ENCODE data around the gene RPS24. TPM values are rescaled to one million over a fixed set of nuclear protein-coding genes. Genes with fewer than 3 reads are reported as not detected.

RPS24 gene
- total RNA-seq, 1 donor from 2014 or later, result 1,414 TPM

GRCh38 chr10:78038105-78038504 is 4.4 kb downstream of the RPS24 start:
- peaks cover 55% of the 10 kb centered on the region for H3K4me1 Mint-ChIP-seq
- H3K9me3 Mint-ChIP-seq, result no peaks in the 10 kb centered on the region
- no peak overlapping the region for H3K27ac Mint-ChIP-seq
- no peak for TF ChIP-seq CTCF (IDR thresholded peaks at IDR 0.05; ENCODE audit: unreplicated experiment)
- DNase-seq (ENCODE audit: low spot score in 2 of 2, unreplicated experiment in 2 of 2), result no peak
- no peak overlapping the region for H3K4me3 Mint-ChIP-seq
- no peaks in the 10 kb centered on the region for H3K27me3 Mint-ChIP-seq (ENCODE audit: low read depth)
- peaks cover 33% of the 10 kb centered on the region for H3K36me3 Mint-ChIP-seq

GRCh38 chr10:78038791-78039547 is 5.3 kb downstream of the RPS24 start:
- H3K27me3 Mint-ChIP-seq (ENCODE audit: low read depth), result no peaks in the 10 kb centered on the region
- H3K4me1 Mint-ChIP-seq, result peaks cover 64% of the 10 kb centered on the region
- DNase-seq (ENCODE audit: low spot score in 2 of 2, unreplicated experiment in 2 of 2), result no peak
- peak overlapping the region; percentile 31 for H3K27ac Mint-ChIP-seq
- no peak overlapping the region for H3K4me3 Mint-ChIP-seq
- H3K9me3 Mint-ChIP-seq, result no peaks in the 10 kb centered on the region
- peaks cover 33% of the 10 kb centered on the region for H3K36me3 Mint-ChIP-seq
- TF ChIP-seq CTCF (IDR thresholded peaks at IDR 0.05; ENCODE audit: unreplicated experiment), result no peak

DNA sequence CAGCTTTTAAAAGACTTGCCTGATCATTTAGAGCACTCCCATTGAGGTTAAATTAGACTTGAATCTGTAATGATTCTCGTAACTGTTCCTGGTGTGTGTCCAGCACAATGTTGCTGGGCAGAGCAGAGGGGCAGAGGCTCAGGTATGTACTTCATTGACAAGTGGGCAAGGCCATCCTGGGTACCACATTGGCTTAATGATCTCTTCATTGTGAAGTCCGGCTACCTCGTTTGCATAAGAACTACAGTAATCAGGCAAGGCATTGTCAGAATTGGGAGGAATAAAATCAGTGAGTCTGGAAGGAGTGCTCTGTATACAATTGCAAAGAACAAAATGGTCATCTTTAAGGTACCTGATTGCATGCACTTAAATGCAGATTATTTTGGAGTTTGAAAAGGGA is 6.1 kb downstream of the RPS24 start:
- TF ChIP-seq CTCF (IDR thresholded peaks at IDR 0.05; ENCODE audit: unreplicated experiment), result no peak
- Mint-ChIP-seq H3K27ac (peak overlapping the region; percentile 1), H3K4me1 (peaks cover 67% of the 10 kb centered on the region), H3K27me3 (ENCODE audit: low read depth) (no peaks in the 10 kb centered on the region), H3K9me3 (no peaks in the 10 kb centered on the region), H3K36me3 (peaks cover 33% of the 10 kb centered on the region), H3K4me3 (no peak overlapping the region)
- DNase-seq (ENCODE audit: low spot score in 2 of 2, unreplicated experiment in 2 of 2), result no peak

DNA sequence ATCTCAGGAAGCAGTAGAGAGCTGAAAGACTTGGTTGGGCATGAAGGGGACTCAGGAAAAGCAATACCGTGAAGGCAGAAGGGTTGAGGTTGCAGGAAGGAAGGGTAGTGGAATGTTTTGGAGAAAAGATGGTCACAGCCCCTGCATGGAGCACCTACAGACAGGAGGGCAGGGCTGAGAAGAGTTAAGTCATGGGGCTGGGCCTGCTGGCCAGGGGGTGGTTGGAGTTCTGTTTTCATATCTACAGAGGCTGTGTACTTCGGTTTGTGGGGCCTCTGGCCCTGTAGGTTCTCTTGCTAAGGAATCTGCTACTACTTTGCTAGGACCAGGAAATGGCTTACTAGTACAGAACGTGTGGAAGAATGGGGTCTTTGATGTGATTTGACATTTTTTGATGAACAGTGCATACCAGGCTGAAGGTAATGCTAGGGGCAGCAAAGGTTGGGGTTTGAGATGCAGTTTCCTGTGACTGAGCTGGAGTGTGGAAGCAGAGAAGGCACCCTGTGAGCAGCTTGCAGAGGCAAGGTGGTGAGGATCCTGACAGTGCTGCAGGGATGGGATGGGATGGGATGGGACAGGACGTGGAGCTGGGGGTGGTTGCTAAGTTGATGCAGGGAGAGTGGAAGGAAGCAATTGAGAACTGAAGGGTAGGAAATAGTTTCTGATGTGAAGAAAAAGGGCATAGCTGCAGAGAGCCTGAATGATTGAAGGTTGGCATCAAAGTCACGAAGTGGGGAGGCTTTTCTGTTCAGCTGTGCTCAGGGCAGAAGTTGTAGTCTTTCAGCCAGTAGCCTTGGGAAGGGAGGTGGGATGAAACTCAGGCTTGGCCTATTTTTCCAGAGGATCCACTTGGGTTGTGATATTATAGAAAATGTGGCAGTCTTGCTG is 7.8 kb downstream of the RPS24 start:
- H3K4me3 Mint-ChIP-seq, result no peak overlapping the region
- H3K27me3 Mint-ChIP-seq (ENCODE audit: low read depth), result no peaks in the 10 kb centered on the region
- H3K9me3 Mint-ChIP-seq, result no peaks in the 10 kb centered on the region
- H3K36me3 Mint-ChIP-seq, result peaks cover 26% of the 10 kb centered on the region
- peak overlapping the region; percentile 57 for H3K27ac Mint-ChIP-seq
- TF ChIP-seq CTCF (IDR thresholded peaks at IDR 0.05; ENCODE audit: unreplicated experiment), result no peak
- H3K4me1 Mint-ChIP-seq, result peaks cover 51% of the 10 kb centered on the region
- DNase-seq (ENCODE audit: low spot score in 2 of 2, unreplicated experiment in 2 of 2), result no peak

DNA sequence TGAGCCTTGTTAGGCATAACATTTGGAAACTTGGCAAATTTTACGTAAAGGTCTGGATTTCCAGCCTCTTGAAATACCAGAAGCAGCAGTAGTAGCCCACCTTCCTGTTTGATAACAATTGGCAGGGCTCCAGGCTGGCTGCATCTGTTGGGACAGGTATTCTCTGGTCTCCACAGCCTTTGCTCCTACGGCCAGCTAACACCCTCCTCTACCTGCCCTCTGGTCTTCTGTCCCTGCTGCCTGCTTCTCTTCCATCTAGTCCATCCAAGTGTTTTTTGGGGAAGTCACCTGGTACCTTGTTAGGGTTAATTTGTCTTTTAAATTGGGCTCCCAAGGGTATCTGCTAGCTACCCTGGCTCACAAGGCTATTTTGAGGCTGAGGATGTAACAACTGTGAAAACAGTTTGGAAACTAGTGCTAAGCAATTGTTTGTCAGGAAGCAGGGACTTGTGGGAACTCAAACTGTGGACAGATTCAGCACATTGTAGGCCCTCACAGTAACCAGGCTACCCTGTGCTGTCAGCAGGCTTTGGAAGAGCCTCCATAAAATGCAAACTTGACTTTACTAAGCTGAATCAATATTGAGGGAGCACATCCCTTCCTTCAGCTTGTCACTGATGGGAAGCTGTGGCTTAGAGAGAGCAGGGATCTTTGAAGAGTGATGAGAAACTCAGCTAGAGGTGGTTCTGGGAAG is 8.5 kb downstream of the RPS24 start:
- H3K36me3 Mint-ChIP-seq, result peaks cover 19% of the 10 kb centered on the region
- no peak overlapping the region for H3K4me3 Mint-ChIP-seq
- peaks cover 44% of the 10 kb centered on the region for H3K4me1 Mint-ChIP-seq
- no peaks in the 10 kb centered on the region for H3K27me3 Mint-ChIP-seq (ENCODE audit: low read depth)
- H3K27ac Mint-ChIP-seq, result peak overlapping the region; percentile 77
- no peak for TF ChIP-seq CTCF (IDR thresholded peaks at IDR 0.05; ENCODE audit: unreplicated experiment)
- no peaks in the 10 kb centered on the region for H3K9me3 Mint-ChIP-seq
- no peak for DNase-seq (ENCODE audit: low spot score in 2 of 2, unreplicated experiment in 2 of 2)
